ENCODE data around the gene RTL10. TPM values are rescaled to one million over a fixed set of nuclear protein-coding genes. Genes with fewer than 3 reads are reported as not detected.

RTL10 gene
- total RNA-seq, 3 donors from 2014 or later: 10.1 to 12.2 (median 11.9) TPM

- ATAC-seq: peak; percentile 43
- Histone ChIP-seq H3K4me1 (ENCODE audit: low read depth) (peaks cover 19% of the 10 kb centered on the region), H3K4me3 (peak overlapping the region; percentile 69), H3K36me3 (ENCODE audit: low read depth) (peaks cover 4% of the 10 kb centered on the region), H3K9me3 (no peaks in the 10 kb centered on the region)
- TF ChIP-seq CTCF (IDR thresholded peaks at IDR 0.05): no peak
- peak; percentile 55 to 75 (median 73) for DNase-seq
- intact Hi-C loops (cut with DNase I, micrococcal nuclease): no loop called here
Measured at GRCh38 chr22:19855504-19856409, 1.1 kb upstream of the RTL10 start.

GRCh38 chr22:19853879-19854777 is 546 bp downstream of the RTL10 start:
- H3K36me3 ChIP-seq (ENCODE audit: low read depth): peaks cover 4% of the 10 kb centered on the region
- ATAC-seq: peak; percentile 22
- intact Hi-C loops (cut with DNase I, micrococcal nuclease): no loop called here

DNA sequence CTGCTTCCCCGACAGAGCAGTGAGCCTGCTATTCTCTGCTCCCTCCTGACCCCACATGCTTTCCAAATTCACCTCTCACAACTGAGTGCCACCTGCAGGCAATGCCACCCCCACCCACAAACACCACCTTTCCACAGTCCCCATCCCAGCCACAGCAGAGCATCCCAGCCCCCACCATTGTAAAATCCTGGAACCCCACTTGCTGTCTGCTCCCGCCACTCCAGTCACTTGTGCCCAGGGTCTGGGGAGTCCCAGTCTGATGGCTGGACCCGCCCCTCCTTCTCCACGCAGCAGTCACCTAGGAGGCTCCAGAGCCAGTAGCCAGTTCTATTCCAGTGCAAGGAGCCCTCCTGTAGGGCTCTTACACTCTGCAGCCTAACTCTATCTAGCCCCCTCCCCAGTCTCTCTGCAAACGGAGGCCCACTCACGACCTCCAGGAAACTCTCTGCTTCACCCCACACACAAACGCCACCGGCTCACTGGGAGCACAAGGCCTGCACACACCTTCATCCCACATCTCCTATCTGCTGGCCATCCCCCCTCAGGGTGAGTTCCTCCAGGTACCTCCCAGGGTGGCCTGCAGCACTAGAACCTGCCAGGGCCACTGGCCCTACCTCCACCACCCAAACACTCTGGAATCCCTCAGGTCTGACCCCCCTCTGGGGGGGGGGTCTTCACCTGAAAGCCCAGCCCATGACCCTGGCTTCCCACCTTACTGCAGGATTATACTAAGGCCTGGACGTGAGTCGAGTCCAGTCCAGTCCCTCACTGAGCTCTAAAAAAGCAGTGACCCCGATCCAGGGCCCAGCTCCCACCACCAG is 1.4 kb downstream of the RTL10 start:
- Histone ChIP-seq H3K9me3 (no peaks in the 10 kb centered on the region), H3K36me3 (ENCODE audit: low read depth) (peaks cover 4% of the 10 kb centered on the region), H3K4me1 (ENCODE audit: low read depth) (peaks cover 19% of the 10 kb centered on the region), H3K4me3 (no peak overlapping the region)
- ATAC-seq: no peak
- intact Hi-C loops (cut with DNase I, micrococcal nuclease): no loop called here
- no peak for DNase-seq
- TF ChIP-seq CTCF (IDR thresholded peaks at IDR 0.05): no peak

More at GRCh38 chr22:19853879-19854777, 546 bp downstream of the RTL10 start:
- peak overlapping the region; percentile 37 for H3K4me3 ChIP-seq
- peak in 2 of 3 donors; percentile 49 to 59 for DNase-seq
- peaks cover 19% of the 10 kb centered on the region for H3K4me1 ChIP-seq (ENCODE audit: low read depth)
- no peaks in the 10 kb centered on the region for H3K9me3 ChIP-seq
- TF ChIP-seq CTCF (IDR thresholded peaks at IDR 0.05): no peak

DNA sequence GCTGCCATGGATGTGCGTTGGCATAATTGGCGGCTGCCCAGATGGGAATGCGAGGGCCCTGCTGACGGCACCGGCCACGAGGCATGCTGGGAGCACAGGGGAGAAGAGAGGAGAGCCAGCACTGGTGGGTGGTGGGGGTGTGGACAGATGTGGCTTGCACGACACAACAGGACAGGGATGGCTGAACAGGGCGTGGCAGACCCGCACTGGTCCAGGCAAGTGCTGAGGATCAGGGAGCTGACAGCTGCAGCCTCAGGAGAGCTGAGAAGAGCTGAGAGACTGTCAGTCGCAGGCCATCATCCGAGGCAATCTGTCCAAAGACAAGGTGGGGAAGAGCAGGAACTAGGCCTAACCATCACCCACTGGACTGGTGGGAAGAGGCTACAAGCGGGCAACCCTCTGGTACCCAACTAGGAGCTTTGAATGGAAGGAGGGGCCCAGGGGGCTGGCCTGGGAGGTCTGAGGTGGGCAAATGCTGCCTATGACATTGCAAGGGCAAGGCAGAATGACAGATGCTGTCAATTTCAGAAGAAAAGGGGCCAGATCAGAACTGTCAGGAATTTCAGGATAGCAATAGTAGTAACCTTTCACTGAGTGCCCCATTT is 2.4 kb downstream of the RTL10 start:
- H3K4me3 ChIP-seq: no peak overlapping the region
- H3K9me3 ChIP-seq: no peaks in the 10 kb centered on the region
- TF ChIP-seq CTCF (IDR thresholded peaks at IDR 0.05): no peak
- H3K4me1 ChIP-seq (ENCODE audit: low read depth): peaks cover 19% of the 10 kb centered on the region
- intact Hi-C loops (cut with DNase I, micrococcal nuclease): no loop called here
- ATAC-seq (no peak), DNase-seq (no peak)
- peaks cover 4% of the 10 kb centered on the region for H3K36me3 ChIP-seq (ENCODE audit: low read depth)
